ENCODE data around the gene PIEZO1. TPM values are rescaled to one million over a fixed set of nuclear protein-coding genes. Genes with fewer than 3 reads are reported as not detected.

PIEZO1 gene
- polyA plus RNA-seq, 2 of the 4 experiments (the other 2 are of a cell fraction) = 26.1 to 84.7 TPM

DNA sequence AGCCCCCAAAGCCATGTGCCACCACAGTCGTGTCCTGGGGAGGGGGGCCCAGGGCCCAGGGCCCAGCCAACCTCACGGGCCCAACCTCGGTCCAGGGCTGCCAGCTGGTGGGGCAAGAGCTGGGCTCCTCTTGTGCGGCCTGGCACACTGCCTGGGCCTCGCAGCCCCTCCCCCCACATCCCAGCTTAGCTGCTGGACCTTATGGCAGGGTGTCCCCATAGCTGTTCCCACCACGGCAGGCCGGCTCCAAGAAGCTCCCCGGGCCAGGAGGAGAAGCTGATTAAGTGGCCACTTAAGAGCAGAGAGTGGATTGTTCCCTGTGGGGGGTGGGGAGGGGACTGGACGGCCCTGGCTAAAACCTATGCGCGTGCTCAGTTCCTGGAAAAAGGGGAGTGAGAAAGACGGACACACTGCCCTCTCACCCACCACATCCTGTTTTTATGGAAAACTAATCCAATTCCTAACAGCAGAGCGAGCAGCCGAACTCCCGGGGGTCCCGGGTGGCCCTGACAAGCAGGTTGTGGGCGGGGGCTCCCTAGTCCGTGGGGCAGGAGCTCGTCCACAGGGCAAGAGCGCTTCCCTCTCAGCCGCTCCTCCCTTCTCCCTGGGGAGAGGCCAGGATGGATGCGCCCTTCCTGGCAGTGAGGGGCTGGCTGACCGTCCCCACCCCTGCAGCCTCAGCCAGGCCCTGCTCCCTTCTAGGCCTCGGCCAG, 16.8 kb downstream of the PIEZO1 start:
- H3K4me1 ChIP-seq = peaks cover 60% of the 10 kb centered on the region
- 78% methylated on average over 18 of the region's 24 CpGs for WGBS (ENCODE audit: missing lambda C conversion rate)
- no peak overlapping the region for H3K4me3 ChIP-seq
- peak overlapping the region in 1 of 2 experiments; percentile 37; a peak in 1 of 6 replicates for H3K27ac ChIP-seq
- no peaks in the 10 kb centered on the region for H3K9me3 ChIP-seq
- FAIRE-seq = no peak
- ATAC-seq = no peak
- TF ChIP-seq, protein P1, sequence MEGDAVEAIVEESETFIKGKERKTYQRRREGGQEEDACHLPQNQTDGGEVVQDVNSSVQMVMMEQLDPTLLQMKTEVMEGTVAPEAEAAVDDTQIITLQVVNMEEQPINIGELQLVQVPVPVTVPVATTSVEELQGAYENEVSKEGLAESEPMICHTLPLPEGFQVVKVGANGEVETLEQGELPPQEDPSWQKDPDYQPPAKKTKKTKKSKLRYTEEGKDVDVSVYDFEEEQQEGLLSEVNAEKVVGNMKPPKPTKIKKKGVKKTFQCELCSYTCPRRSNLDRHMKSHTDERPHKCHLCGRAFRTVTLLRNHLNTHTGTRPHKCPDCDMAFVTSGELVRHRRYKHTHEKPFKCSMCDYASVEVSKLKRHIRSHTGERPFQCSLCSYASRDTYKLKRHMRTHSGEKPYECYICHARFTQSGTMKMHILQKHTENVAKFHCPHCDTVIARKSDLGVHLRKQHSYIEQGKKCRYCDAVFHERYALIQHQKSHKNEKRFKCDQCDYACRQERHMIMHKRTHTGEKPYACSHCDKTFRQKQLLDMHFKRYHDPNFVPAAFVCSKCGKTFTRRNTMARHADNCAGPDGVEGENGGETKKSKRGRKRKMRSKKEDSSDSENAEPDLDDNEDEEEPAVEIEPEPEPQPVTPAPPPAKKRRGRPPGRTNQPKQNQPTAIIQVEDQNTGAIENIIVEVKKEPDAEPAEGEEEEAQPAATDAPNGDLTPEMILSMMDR (IDR thresholded peaks at IDR 0.05) = no peak
- no peak for TF ChIP-seq ZNF302 (CRISPR knock-in tag; IDR thresholded peaks at IDR 0.05)
- TF ChIP-seq HOXB13 (CRISPR knock-in tag; IDR thresholded peaks at IDR 0.05; ENCODE audit: low read depth) = no peak
- TF ChIP-seq, protein P2, sequence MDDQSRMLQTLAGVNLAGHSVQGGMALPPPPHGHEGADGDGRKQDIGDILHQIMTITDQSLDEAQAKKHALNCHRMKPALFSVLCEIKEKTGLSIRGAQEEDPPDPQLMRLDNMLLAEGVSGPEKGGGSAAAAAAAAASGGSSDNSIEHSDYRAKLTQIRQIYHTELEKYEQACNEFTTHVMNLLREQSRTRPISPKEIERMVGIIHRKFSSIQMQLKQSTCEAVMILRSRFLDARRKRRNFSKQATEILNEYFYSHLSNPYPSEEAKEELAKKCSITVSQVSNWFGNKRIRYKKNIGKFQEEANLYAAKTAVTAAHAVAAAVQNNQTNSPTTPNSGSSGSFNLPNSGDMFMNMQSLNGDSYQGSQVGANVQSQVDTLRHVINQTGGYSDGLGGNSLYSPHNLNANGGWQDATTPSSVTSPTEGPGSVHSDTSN (IDR thresholded peaks at IDR 0.05) = no peak
- TF ChIP-seq JUNB (IDR thresholded peaks at IDR 0.05) = no peak
- TF ChIP-seq, protein P3, sequence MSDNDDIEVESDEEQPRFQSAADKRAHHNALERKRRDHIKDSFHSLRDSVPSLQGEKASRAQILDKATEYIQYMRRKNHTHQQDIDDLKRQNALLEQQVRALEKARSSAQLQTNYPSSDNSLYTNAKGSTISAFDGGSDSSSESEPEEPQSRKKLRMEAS (IDR thresholded peaks at IDR 0.05) = no peak
- TF ChIP-seq, protein P4, sequence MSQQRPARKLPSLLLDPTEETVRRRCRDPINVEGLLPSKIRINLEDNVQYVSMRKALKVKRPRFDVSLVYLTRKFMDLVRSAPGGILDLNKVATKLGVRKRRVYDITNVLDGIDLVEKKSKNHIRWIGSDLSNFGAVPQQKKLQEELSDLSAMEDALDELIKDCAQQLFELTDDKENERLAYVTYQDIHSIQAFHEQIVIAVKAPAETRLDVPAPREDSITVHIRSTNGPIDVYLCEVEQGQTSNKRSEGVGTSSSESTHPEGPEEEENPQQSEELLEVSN (IDR thresholded peaks at IDR 0.05; ENCODE audit: borderline replicate concordance, low read depth) = no peak
- no peak for TF ChIP-seq ZSCAN20 (CRISPR knock-in tag; IDR thresholded peaks at IDR 0.05)
- DNase-seq (ENCODE audit: low read depth in 1 of 2, low spot score in 1 of 2) = no peak
- H3K4me2 ChIP-seq = no peak overlapping the region
- ChIA-PET CTCF (interaction anchor here (1.0 to 31.8 kb wide), 2 partner anchors 26 to 180 kb away, joined by 4 to 596 read pairs; no protein-coding TSS in a partner anchor), POLR2A (no interaction called here)

DNA sequence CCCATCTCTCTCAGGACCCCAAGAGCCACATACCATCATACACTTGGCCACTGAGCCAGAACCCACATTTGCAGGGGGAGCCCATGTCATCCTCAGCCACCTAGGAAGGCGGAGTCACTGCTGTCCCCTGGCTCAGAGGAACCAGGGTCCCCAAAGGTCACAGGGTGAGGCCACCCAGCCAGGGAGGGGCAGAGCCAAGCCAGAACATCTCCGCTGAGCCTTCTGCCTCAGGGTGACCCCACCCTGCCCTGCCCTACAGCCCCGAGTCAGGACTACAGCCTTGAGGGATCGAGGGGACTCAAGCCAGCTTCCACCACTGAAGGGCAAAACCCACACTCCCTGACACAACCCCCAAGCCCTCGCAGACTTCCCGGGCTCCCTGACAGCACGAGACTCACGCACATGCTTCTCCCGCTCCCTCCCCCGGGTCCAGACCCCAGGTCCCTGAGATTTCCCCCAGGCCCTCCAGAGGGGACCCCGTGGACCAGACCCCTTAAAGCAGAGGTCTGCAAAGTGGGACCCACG, 17.4 kb downstream of the PIEZO1 start:
- no peak for ATAC-seq
- no peak overlapping the region for H3K4me2 ChIP-seq
- 89% methylated on average over 9 of the region's 12 CpGs for WGBS (ENCODE audit: missing lambda C conversion rate)
- peaks cover 56% of the 10 kb centered on the region for H3K4me1 ChIP-seq
- no peak overlapping the region for H3K4me3 ChIP-seq
- no peaks in the 10 kb centered on the region for H3K9me3 ChIP-seq
- TF ChIP-seq JUN (IDR thresholded peaks at IDR 0.05) = no peak
- TF ChIP-seq, protein P5, sequence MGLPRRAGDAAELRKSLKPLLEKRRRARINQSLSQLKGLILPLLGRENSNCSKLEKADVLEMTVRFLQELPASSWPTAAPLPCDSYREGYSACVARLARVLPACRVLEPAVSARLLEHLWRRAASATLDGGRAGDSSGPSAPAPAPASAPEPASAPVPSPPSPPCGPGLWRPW (IDR thresholded peaks at IDR 0.05) = no peak
- TF ChIP-seq ESRRA (IDR thresholded peaks at IDR 0.05; ENCODE audit: borderline replicate concordance, low read length) = no peak
- no peak for FAIRE-seq
- peak overlapping the region in 1 of 2 experiments; percentile 37; a peak in 1 of 6 replicates for H3K27ac ChIP-seq
- DNase-seq (ENCODE audit: low read depth in 1 of 2, low spot score in 1 of 2) = no peak
- ChIA-PET POLR2A (no interaction called here), CTCF (interaction anchor here (1.5 to 31.8 kb wide), 2 partner anchors 14 to 25 kb away, joined by 4 to 596 read pairs; no protein-coding TSS in a partner anchor)

DNA sequence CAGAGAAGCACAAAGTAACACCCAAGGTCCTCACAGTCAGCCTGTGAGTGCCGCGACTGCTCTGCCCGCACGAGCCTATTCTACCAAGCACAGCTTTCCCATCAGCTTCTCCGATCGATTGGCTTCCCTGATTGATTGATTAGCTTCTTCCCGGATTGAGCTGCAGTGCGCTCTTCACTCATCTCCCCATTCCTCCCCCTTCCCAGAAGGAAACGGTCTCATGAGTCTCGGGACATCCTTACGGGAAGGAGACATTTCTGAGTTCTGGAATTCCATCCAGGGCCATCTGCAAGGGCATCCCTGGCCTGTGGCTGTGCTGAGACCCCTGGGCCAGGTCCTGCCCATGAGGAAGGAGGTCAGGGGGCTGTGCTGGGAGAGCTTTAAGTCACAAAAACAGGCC, 18.0 kb downstream of the PIEZO1 start:
- ATAC-seq (no peak), FAIRE-seq (no peak), DNase-seq (ENCODE audit: low read depth in 1 of 2, low spot score in 1 of 2) (no peak)
- no peak overlapping the region for H3K27ac ChIP-seq
- peaks cover 62% of the 10 kb centered on the region for H3K4me1 ChIP-seq
- no peak overlapping the region for H3K4me2 ChIP-seq
- TF ChIP-seq RNF2 (IDR thresholded peaks at IDR 0.05; ENCODE audit: borderline replicate concordance, low read depth) (no peak), TP53 (CRISPR knock-in tag; IDR thresholded peaks at IDR 0.05) (no peak)
- CTCF ChIA-PET = interaction anchor here (1.5 to 31.8 kb wide), 2 partner anchors 14 to 25 kb away, joined by 4 to 596 read pairs; no protein-coding TSS in a partner anchor
- WGBS (ENCODE audit: missing lambda C conversion rate) = 92% methylated on average over 11 of the region's 11 CpGs
- POLR2A ChIA-PET = no interaction called here
- H3K9me3 ChIP-seq = no peaks in the 10 kb centered on the region
- no peak overlapping the region for H3K4me3 ChIP-seq
